NB4 (cell line): ENCODE data around the gene LCN2.
"Not testable (repeated sequence)": the region's sequence is repeated elsewhere in the genome, so short reads cannot be mapped to it uniquely, and the experiment has no call there.

Experiments used
- CTCF ChIP-seq: IDR thresholded peaks from one replicate; pipeline ENCODE4 v1.5.1; 2012; ENCODE audit warnings: low read depth, low read length
- POLR2A ChIP-seq: IDR thresholded peaks from 2 replicates; pipeline ENCODE4 v1.6.1; 2011; ENCODE audit warnings: mild to moderate bottlenecking; ENCODE audit not compliant: insufficient read length; ENCODE audit errors: extremely low read depth

GRCh38 chr9:128131346-128131745 lies 17.9 kb upstream of the LCN2 start:
- TF ChIP-seq CTCF, POLR2A: not testable (repeated sequence)
